Esophagus muscularis mucosa (tissue), 4 donors: ENCODE results near the gene CARS1.

ENCODE experiments used
- CTCF ChIP-seq, 3 experiments: fragments of 200-600 bp in 2 of 3; fragments of 450-650 bp in 1 of 3; sonication (generic) in 2 of 3; IDR thresholded peaks; one replicate each; pipeline ENCODE4 v1.5.1; 2017 to 2019; ENCODE audit warnings: antibody characterized with exemption in 3 of 3, mild to moderate bottlenecking in 2 of 3, moderate library complexity in 1 of 3
- EP300 ChIP-seq: sonication (generic); formaldehyde crosslinking; IDR thresholded peaks from one replicate; pipeline ENCODE4 v1.6.1; 2017; ENCODE audit warnings: antibody characterized with exemption
- POLR2A ChIP-seq: fragments of 450-650 bp; IDR thresholded peaks from one replicate; pipeline ENCODE4 v1.6.1; 2017; ENCODE audit warnings: antibody characterized with exemption, moderate library complexity, mild to moderate bottlenecking, low read depth
- POLR2AphosphoS5 ChIP-seq, 2 donors: sonication (generic); formaldehyde crosslinking; IDR thresholded peaks; one replicate each; pipeline ENCODE4 v1.6.1; 2017; ENCODE audit warnings: antibody characterized with exemption in 2 of 2

DNA sequence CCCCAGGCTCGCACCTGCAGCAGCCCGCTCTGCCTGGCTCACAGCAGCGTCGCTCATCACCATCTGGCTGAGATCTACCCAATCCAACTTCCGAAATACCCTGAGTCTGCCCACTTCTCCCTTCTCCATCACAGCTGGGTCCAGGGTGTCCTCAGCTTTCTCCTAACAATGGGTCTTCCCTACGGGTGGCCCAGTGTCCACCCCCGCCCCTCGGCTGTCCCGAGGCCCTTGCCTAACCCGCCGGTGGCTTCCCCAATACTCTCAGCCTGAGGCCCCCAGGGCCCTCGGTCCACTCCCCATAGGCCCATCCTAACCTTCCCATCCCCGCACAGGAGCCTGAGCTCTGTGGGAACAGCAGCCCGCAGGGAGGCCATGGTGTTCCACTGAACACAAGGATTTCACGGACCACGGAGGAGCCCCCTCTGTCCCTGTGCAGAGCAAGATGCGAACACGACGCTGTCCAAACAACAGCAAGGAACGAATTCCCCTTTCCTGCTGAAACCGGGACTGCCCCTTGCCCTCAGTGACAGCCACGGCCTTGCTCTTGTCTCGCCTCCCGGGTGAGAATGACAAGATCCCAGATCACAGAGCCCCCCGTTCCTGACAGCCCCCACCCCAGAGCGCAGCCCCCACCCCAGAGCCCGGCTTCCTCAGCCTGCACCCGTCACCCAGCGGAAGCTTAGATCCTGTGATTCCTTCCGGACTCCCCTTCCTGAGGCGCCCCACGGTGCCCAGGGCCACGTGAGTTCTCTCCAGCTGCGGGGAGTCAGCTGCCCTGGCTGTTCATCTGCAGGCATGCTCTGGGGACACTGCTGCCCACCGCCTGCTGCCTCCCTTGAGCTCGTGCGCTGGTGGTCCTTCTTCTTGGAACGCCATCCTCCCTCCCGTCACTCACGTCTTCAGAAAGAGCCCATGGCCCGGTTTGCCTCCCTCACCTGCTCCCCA, 48.8 kb upstream of the CARS1 start:
- no peak for TF ChIP-seq CTCF (IDR thresholded peaks at IDR 0.05)
- TF ChIP-seq POLR2A, result no peak
- TF ChIP-seq POLR2AphosphoS5 (IDR thresholded peaks at IDR 0.05), result no peak
- TF ChIP-seq EP300, result no peak
